HG03565 (cell line): Measurements from ENCODE around the gene CHN1.

Experiments
- ATAC-seq: cut with Tn5 transposase; IDR thresholded peaks from one replicate; pipeline ENCODE4 v1.9.1; 2021; ENCODE audit warnings: mild to moderate bottlenecking, moderate library complexity; ENCODE audit not compliant: unreplicated experiment

Gene CHN1

DNA sequence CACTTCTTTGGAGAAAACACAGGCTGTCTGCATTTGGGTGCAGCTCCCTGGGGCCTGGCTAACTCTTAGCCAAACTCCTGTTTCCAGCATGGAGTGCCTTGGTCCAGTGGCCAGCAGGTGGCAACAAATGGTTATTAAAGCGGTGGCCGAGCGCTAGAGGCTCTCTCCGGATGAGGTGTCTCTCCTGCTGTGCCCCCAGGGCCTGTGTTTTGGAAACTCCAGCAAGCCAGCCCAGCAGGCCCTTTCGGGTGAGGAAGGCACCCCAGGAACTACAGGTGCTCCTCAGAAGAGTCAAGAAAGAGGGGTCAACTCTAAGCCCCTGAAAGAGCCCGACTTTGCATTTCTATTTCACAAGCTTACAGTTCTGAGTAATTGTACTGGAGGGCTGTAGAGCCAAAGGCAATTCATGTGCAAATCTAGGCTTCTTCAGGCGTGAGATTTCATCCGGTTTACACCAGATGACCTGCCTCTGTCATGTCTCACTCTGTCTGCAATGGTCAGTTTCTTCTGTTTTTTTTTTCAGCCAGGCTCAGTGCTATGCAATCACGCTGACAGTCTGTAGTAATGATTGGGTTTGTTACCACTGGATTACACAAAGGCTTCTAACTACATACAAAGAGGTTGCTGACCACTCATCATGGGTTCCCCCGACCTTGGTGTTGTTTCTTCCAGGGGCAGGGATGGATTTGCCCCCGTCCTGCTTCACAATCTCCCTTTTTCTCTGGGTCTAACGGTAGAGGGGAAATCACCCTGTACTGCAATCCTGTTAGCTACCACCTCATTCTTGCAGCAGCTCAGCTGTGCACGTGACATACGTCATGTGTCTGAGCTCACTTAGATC lies 233.3 kb downstream of the CHN1 start:
- ATAC-seq, result no peak

DNA sequence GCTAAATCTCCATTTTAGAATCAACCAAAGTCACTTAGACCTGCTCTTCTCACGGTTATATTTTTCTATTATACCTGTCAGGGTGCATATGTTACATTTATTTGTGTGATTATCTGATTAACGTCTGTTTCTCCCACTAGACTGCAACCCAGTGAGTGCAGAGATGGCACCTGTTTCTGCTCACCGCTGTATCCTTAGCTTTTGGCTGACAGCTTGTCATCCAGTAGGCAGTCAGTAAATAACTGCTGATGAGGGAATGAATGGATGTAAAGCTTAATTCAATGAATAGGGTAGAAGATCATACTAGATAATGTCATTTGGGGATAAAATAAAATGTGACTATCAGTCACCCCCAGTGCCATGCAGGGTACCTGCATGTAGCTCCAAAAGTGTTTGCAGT lies 234.0 kb downstream of the CHN1 start:
- no peak for ATAC-seq

DNA sequence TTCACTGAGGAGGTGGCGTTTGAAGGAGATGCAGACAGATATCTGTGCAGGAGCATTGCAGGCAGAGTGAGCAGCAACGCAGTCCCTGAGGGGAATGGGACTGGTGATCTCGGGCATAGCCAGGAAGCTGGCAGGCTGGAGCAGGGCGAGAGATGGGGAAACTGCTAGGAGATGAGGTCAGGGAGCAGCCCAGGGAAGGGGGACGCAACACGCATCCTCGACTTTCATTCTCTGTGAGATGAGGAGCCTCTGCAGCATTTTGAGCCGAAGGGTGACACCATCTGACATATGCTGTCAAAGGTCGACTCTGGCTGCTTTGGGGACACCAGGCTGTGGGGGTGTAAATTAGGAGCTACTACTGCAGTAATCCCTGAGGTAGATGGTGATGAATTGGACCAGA lies 236.6 kb downstream of the CHN1 start:
- ATAC-seq, result no peak

DNA sequence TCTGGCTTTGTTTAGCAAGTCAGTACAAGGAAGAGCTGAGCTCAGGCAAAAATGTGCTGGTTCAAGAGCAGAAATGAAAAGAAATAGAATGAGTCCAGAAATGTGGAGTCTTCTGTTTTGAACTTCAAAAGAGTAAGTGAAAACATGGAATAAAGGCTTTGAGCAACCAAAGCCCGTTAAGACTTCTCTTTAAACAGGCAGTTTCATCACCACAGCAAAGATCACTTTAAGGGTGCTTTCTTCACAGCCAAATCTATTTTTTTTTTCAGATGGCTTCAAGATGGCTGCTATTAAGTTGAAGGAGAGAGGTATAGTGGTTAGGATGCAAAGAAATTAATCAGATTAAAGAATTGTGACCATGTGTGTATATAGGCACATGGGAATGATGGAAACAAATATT lies 238.9 kb downstream of the CHN1 start:
- ATAC-seq, result no peak

DNA sequence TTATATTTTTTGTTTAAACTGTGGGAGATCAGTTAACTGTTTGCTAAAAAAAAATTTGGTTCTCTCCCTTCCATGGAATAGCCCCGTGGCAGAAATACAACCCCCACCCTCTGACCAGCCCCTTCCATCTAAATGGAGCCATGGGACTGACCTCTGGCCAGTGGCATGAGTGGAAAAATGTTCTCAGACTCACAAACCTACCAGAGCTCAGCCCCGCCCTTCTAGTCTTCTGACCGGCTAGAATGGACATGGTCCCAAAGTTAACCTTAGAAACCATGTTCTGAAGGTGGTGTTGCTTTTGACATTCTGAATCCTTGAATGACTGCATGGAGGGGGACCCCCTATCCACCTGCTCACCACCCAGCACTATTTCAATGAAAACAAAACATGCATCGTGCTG lies 239.6 kb downstream of the CHN1 start:
- no peak for ATAC-seq

DNA sequence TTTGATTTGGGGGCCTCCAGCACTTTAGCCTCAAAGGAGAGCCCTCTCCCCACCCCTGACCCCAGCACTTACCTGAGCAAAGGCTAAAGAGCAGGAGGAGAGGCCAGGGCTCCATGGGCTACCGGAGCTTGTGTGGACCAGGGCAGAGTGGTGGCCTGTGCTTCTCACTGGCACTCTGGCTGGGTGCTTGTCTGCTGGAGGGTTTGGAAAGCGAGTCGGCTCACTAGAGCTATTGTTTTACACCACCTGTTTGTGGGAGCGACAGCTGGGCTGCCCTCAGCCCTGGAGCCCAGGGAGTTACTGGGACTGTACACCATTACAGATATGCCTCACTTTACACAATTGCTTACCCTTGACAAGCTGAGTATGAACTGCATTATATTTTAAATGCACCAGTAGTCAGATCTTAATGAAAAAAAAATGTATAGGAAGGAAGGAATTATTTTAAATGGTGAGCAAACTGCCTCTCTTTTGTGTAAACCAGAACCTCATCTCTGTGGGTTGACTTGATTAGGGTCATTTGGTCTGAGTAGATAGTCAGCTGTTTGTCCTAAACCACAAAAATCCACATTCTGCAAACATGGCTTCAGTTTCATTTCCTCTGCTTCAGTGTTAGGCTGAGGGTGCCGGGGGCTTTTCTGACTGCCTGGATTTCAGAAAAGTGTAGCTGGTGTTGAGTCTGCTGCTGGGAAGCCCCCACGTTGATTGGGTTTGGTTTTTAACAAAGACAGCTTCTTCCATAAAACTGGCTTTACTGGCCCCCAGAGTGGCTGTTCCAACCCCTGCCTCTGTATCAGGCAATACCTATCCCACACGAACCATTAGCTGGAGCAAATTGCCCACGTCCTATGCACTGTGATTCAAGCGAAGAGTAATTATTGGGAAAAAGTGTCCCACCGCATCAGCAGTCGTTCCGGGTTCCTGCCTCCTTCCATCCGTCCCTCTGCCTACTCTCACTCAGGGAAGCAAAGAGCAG lies 240.6 kb downstream of the CHN1 start, which contains the start of gene CHRNA1:
Gene CHRNA1 (minus strand): TSS at position 193 of the 976 bp plus-strand sequence. CDS start 78 bp downstream, at position 115.
- no peak for ATAC-seq

DNA sequence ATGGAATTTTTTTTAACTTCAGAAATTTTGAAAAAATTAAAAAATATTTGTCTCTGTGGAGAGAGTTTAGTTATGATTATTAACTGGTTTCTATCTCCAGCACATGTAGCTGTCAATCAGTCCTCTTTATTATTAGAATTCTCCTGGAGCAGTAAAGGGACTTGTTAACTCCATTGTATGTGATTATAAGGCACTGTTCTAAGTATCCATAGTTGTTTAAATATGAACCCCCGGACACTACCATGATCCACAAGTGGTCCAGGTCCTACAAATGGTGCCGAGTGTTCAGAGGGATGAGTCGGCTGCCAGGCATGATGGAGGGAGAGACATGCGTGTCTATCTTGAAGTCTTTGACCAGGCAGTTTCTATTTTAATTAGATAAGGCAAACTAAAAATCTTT lies 241.4 kb downstream of the CHN1 start:
- ATAC-seq, result no peak

DNA sequence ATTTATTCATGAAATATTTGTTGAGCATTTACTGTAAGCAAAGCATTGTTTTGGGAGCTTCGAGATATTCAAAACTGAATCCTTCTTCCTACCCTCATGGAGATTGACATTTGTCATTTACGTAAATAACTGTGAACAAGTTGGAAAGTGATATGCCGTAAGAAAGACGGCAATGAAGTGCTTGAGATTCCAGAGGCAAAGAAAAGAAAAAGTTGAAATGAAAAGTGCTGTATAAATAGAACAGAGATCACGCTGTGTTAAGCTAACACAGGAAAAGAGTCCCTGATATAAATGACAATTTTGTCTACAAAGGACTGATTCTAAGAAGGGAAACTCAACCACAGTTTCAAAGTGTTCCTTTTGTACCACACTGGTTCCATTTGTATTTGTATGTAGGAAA lies 242.7 kb downstream of the CHN1 start:
- no peak for ATAC-seq

DNA sequence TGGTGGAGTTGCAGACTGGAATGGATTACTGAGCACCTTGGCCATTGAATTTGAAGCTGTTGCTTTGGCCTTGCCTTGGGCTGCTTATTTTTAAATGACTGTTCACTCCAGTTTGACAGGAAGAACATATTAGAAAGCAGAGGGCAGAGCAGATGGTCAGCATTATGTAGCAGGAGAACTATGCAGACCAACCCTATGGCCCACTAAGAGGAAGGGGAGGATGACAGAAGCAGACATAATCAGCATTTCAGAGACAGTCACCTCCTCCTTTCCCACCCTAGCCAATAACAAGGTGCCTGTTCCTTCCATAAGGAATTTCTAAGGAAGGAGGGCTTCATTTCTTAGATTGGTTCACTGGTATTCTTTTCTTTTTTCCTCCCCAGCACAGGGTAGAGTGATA lies 243.3 kb downstream of the CHN1 start:
- no peak for ATAC-seq

DNA sequence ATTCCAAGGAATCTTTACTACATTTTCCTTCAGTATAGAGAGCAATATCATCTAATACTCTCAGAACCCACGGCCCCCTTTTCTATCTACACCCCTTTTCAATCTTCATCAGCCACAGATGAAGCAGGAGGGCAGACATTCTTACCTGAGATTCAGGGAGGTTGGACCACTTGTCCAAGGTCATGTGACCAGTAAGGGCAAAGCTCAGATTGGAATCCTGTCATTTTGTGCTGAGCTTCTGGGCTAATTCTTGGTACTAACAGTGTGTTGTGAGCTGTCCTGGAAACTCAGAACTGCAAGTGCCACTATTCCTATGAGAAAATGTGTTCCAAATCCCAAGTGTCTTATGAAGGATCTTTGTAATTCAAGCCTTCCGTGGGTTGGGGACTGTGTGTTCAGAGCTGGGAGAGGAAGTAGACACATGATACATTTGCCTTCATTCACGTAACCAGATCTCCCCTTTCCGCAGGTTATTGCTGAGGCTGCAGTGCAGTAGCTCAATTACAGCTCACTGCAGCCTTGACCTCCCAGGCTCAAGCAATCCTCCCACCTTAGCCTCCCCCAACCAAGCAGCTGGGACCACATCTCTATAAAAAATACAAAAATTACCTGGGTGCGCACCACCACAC lies 244.2 kb downstream of the CHN1 start:
- ATAC-seq, result no peak

DNA sequence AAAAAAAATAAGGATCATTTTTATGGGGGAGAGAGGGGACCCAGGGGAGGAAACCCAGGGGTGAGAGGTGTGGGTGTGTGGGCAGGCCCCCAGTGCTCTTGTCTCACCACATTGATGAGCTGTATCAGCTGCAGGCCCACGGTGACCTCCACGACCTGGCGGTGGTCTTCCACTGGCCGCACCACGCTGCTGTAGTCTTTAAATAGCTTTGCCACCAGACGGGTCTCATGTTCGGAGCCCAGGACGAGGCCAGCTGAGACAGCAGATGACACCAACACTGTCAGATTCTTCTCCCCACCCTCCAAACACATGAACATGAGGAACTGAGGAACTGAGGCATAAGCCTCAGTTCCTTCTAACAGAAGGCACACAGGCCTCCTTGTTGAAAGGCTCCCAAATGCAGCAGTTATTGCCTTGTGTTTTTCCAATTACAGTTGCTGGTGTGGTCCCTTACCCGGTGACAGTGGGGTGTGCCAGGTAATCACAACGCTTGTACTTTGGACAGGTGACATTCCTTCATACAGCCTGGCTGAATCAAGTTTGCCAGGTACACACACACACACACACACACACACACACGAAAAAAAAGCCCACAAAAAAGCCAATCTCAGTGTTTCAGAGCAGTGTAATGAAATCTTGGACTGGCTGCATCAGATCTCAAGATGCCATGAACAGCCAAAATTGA lies 245.7 kb downstream of the CHN1 start:
- ATAC-seq, result no peak

DNA sequence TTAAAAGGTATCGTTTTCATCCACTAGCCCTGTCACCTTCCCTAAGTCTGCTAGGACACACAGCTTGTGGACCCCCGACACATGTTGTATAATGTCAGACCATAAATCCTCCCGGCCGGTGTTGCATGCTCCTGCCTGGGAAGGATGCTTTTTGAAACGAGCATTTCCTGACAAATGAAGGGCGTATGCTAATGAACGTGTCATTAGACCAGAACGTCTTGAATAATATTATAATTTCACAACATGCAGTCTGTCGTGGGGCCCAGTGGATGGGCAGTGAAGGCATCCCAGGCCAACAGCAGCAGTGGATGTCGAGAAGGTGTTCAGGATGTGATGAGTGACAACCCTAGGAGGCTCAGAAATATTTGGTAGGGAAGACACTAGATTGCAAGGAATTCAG lies 248.4 kb downstream of the CHN1 start:
- no peak for ATAC-seq

DNA sequence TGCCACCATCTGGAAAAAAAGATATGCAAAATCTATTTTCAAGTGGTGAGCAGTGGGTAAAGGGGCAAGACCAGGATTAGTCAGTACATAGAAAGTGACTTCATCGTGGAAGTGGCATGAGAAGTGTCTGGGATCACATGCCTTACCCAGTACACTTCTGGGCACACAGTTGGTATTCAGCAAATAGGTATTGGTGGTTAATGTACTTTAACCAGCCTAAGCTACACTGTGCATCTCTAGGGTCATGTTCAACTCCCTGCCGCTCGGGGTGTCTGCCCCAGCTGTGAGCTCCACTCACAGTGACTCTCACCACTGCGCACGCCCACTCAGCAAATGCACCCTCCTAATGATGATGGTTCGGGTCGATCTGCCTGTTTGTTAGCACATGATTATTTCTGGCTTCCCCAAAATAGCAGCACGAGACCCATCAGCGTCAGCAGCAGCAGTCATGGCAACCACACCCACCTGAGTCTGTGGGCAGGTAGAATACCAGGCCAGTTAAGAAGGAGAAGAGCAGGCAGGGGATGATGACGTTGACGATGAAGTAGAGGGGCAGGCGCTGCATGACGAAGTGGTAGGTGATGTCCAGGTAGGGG lies 252.0 kb downstream of the CHN1 start:
- ATAC-seq, result peak; percentile 20

DNA sequence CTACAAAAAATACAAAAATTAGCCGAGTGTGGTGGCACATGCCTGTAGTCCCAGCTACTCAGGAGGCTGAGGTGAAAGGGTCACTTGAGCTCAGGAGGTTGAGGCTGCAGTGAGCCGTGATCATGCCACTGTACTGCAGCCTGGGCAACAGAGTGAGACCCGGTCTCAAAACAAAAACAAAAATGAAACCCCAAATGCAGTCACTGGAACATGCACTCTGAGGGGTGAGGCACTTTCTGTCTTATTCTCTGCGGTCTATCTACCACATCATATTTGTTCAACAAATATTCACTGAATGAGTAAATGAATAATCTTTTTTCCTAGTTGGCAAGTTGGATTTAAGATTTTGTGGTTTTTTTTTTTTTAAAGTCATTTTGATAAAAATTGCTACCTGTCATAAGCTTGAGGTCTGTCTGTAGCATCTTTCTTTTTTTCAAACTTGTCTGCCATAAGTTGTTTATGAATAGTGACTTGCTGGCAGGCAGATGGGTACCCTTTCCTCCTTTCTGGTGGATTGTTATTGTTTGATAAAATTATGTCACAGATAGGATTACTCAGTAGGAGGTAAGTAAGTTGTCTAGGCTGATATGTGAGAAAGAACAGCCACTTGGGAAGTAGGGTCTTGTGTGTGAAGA lies 252.7 kb downstream of the CHN1 start:
- ATAC-seq, result peak; percentile 77

DNA sequence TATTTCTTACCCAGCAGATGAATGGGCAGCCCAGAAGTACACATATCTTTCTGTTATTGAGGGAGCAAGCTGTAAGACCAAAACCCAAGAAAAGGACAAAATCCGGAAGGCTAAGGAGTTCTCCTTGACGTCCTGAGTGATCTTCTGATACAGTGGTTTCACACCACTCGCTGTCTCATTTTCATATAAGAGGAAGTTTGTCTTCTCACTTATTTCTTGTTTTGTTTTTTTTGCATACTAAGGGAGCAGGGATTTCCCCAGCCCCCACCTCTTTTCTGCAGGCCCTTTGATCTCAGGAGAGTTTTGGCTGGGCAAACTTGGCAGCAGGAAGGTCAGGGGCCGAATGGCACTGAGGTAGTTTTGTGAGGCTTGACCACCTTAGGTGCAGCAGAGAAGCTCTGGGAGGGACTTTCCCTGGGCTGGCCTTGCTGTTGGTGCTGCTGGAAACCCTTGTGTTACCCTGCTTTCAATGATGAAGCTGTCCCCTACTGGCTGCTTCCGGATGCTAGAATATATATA lies 254.2 kb downstream of the CHN1 start:
- ATAC-seq, result peak; percentile 38

DNA sequence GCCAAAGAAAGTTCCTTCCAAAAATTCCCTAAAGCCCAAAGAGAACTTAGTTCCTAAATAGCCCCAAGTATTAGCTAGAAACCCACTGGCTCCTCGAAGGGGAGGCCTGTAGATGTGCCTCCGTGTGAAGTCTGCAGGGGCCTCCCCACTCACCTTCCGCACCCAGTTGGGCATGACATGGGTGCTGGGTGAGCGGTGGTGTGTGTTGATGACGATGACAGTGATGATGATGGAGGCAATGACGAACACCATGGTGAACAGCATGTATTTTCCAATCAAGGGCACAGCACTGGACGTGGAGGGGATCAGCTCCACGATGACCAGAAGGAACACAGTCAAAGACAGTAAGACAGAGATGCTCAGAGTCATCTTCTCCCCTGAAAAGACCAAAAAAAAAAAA lies 255.4 kb downstream of the CHN1 start:
- ATAC-seq, result no peak

DNA sequence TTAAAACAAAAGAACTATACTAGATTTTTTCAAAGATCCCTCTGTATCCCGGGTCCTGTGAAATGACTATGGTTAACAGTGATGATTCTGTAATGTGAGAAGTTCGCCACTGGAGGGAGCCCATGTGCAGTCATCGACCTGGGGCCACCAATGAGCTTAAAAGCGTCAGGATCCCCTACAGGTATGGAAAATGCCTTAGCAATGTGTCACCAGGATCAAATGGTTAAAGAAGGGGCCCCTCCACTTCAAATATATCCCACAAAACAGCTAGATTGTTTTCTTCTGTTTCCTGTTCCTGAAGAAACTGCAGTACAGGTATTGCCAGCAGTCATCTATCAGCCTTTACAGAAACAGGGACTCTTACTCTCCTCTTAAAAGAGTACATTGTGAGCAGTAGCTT lies 256.2 kb downstream of the CHN1 start:
- ATAC-seq, result no peak
